HepG2 (cell line): ENCODE results near the gene CDH1. TPM values are rescaled to one million over a fixed set of nuclear protein-coding genes. Genes with fewer than 3 reads are reported as not detected.

Experiments used
- MYNN ChIP-seq: sonication (generic); formaldehyde crosslinking; IDR thresholded peaks from 2 replicates; pipeline ENCODE4 v1.4.0; 2020; ENCODE audit warnings: mild to moderate bottlenecking, low read depth, missing genetic modification reagents
- NCOR1 ChIP-seq: fragments of 200-600 bp; sonication (generic); IDR thresholded peaks from 2 replicates; pipeline ENCODE4 v1.7.0; 2017; ENCODE audit warnings: antibody characterized with exemption, low read length, borderline replicate concordance
- NFIC ChIP-seq: IDR thresholded peaks from 2 replicates; pipeline ENCODE4 v1.6.1; 2012; ENCODE audit warnings: mild to moderate bottlenecking, low read length, inconsistent platforms
- SMARCE1 ChIP-seq: fragments of 450-650 bp; IDR thresholded peaks from 2 replicates; pipeline ENCODE4 v1.6.1; 2017; ENCODE audit warnings: borderline replicate concordance
- TARDBP ChIP-seq: sonication (generic); formaldehyde crosslinking; IDR thresholded peaks from 2 replicates; pipeline ENCODE4 v1.8.0; 2022; ENCODE audit warnings: mild to moderate bottlenecking, missing genetic modification reagents
- ZNF180 ChIP-seq: sonication (generic); formaldehyde crosslinking; IDR thresholded peaks from 2 replicates; pipeline ENCODE4 v1.4.0; 2020; ENCODE audit warnings: low read depth, missing genetic modification reagents, borderline replicate concordance
- ZNF841 ChIP-seq: sonication (generic); formaldehyde crosslinking; IDR thresholded peaks from 2 replicates; pipeline ENCODE4 v1.8.1; 2023; ENCODE audit warnings: missing genetic modification reagents, borderline replicate concordance
- polyA plus RNA-seq, 8 experiments: library from polyadenylated mRNA; depleted of rRNA in 3 of 8; stranded (reverse) in 7 of 8; unstranded in 1 of 8; fragments of >200 nt; fragmentation: Illumina TruSeq in 4 of 8; extraction: Trizol in 4 of 8; gene quantifications; 2 replicates each; pipeline versions ENCODE4 v1.2.1 to v1.2.3, GENCODE V29; 2011 to 2016; ENCODE audit warnings: low read depth in 4 of 8, missing spikeins in 1 of 8, mixed read lengths in 1 of 8; ENCODE audit not compliant: insufficient read depth in 1 of 8
- total RNA-seq, 5 experiments: library from RNA; depleted of rRNA; stranded (reverse); fragments of >200 nt; fragmentation: Illumina TruSeq; extraction: Trizol; gene quantifications; 2 replicates each; pipeline ENCODE4 v1.2.3, GENCODE V29; 2016; ENCODE audit warnings: low read depth in 1 of 5
- TF ChIP-seq, protein P1 (sequence below): sonication (generic); formaldehyde crosslinking; IDR thresholded peaks from 2 replicates; pipeline ENCODE4 v1.4.0; 2020; ENCODE audit warnings: missing genetic modification reagents
- TF ChIP-seq, protein P2 (sequence below): sonication (generic); formaldehyde crosslinking; conservative IDR thresholded peaks from 2 replicates; pipeline ENCODE4 v1.4.0; 2020; ENCODE audit warnings: mild to moderate bottlenecking, missing genetic modification reagents, moderate library complexity
- TF ChIP-seq, protein P3 (sequence below): sonication (generic); formaldehyde crosslinking; conservative IDR thresholded peaks from 2 replicates; pipeline ENCODE4 v1.8.0; 2022; ENCODE audit warnings: mild to moderate bottlenecking, moderate library complexity, missing genetic modification reagents
- TF ChIP-seq, protein P4 (sequence below): sonication (generic); formaldehyde crosslinking; IDR thresholded peaks from 2 replicates; pipeline ENCODE4 v1.5.0; 2020; ENCODE audit warnings: mild to moderate bottlenecking, missing genetic modification reagents, borderline replicate concordance

CDH1 gene
- total and polyA plus RNA-seq, 2 of the 13 experiments (the other 11 are each of a cell fraction or from before 2014, with no cell fraction given): 0.95 to 9.8 TPM

DNA sequence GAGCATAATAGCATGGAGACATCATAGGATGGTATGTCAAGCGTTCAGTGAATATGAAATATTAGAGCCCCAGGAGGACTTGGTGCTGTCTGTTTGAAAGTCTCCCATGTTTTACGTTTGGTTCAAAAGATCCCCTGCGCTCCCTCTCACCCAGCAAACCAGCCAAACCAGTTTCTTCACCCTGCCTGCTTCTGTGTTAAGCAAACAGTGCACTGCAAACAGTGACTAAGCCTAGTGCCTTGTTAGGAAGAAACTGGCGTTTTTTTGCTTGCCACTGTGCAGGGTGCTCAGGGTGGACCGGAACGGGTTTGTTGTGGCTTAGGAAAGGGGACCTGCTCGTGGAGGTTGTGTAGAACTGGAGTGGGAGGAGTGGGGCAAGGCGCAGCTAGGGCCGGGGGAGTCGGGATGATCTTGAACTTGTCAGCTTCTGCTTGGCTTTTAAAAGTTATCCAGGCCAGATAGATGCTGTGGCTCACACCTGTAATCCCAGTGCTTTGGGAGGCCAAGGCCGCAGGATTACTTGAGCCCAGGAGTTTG lies 7.7 kb downstream of the CDH1 start (continued):
- TF ChIP-seq MYNN (CRISPR knock-in tag) (no peak), ZNF180 (CRISPR knock-in tag) (no peak), NFIC (peak; percentile 83), ZNF841 (CRISPR knock-in tag) (no peak), NCOR1 (peak; percentile 86; the same call in 1 of the 2 replicates), TARDBP (CRISPR knock-in tag) (peak; percentile 93; the same call in 1 of the 2 replicates), SMARCE1 (no peak; the same call in 1 of the 2 replicates)
- TF ChIP-seq, protein P1, sequence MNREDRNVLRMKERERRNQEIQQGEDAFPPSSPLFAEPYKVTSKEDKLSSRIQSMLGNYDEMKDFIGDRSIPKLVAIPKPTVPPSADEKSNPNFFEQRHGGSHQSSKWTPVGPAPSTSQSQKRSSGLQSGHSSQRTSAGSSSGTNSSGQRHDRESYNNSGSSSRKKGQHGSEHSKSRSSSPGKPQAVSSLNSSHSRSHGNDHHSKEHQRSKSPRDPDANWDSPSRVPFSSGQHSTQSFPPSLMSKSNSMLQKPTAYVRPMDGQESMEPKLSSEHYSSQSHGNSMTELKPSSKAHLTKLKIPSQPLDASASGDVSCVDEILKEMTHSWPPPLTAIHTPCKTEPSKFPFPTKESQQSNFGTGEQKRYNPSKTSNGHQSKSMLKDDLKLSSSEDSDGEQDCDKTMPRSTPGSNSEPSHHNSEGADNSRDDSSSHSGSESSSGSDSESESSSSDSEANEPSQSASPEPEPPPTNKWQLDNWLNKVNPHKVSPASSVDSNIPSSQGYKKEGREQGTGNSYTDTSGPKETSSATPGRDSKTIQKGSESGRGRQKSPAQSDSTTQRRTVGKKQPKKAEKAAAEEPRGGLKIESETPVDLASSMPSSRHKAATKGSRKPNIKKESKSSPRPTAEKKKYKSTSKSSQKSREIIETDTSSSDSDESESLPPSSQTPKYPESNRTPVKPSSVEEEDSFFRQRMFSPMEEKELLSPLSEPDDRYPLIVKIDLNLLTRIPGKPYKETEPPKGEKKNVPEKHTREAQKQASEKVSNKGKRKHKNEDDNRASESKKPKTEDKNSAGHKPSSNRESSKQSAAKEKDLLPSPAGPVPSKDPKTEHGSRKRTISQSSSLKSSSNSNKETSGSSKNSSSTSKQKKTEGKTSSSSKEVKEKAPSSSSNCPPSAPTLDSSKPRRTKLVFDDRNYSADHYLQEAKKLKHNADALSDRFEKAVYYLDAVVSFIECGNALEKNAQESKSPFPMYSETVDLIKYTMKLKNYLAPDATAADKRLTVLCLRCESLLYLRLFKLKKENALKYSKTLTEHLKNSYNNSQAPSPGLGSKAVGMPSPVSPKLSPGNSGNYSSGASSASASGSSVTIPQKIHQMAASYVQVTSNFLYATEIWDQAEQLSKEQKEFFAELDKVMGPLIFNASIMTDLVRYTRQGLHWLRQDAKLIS (CRISPR knock-in tag): 0 out of 2 replicates have a peak, but pooled peaks have one; percentile 33
- TF ChIP-seq, protein P2, sequence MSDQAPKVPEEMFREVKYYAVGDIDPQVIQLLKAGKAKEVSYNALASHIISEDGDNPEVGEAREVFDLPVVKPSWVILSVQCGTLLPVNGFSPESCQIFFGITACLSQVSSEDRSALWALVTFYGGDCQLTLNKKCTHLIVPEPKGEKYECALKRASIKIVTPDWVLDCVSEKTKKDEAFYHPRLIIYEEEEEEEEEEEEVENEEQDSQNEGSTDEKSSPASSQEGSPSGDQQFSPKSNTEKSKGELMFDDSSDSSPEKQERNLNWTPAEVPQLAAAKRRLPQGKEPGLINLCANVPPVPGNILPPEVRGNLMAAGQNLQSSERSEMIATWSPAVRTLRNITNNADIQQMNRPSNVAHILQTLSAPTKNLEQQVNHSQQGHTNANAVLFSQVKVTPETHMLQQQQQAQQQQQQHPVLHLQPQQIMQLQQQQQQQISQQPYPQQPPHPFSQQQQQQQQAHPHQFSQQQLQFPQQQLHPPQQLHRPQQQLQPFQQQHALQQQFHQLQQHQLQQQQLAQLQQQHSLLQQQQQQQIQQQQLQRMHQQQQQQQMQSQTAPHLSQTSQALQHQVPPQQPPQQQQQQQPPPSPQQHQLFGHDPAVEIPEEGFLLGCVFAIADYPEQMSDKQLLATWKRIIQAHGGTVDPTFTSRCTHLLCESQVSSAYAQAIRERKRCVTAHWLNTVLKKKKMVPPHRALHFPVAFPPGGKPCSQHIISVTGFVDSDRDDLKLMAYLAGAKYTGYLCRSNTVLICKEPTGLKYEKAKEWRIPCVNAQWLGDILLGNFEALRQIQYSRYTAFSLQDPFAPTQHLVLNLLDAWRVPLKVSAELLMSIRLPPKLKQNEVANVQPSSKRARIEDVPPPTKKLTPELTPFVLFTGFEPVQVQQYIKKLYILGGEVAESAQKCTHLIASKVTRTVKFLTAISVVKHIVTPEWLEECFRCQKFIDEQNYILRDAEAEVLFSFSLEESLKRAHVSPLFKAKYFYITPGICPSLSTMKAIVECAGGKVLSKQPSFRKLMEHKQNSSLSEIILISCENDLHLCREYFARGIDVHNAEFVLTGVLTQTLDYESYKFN (CRISPR knock-in tag): peak; percentile 100
- TF ChIP-seq, protein P3, sequence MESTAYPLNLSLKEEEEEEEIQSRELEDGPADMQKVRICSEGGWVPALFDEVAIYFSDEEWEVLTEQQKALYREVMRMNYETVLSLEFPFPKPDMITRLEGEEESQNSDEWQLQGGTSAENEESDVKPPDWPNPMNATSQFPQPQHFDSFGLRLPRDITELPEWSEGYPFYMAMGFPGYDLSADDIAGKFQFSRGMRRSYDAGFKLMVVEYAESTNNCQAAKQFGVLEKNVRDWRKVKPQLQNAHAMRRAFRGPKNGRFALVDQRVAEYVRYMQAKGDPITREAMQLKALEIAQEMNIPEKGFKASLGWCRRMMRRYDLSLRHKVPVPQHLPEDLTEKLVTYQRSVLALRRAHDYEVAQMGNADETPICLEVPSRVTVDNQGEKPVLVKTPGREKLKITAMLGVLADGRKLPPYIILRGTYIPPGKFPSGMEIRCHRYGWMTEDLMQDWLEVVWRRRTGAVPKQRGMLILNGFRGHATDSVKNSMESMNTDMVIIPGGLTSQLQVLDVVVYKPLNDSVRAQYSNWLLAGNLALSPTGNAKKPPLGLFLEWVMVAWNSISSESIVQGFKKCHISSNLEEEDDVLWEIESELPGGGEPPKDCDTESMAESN (CRISPR knock-in tag): peak; percentile 76
- TF ChIP-seq, protein P4, sequence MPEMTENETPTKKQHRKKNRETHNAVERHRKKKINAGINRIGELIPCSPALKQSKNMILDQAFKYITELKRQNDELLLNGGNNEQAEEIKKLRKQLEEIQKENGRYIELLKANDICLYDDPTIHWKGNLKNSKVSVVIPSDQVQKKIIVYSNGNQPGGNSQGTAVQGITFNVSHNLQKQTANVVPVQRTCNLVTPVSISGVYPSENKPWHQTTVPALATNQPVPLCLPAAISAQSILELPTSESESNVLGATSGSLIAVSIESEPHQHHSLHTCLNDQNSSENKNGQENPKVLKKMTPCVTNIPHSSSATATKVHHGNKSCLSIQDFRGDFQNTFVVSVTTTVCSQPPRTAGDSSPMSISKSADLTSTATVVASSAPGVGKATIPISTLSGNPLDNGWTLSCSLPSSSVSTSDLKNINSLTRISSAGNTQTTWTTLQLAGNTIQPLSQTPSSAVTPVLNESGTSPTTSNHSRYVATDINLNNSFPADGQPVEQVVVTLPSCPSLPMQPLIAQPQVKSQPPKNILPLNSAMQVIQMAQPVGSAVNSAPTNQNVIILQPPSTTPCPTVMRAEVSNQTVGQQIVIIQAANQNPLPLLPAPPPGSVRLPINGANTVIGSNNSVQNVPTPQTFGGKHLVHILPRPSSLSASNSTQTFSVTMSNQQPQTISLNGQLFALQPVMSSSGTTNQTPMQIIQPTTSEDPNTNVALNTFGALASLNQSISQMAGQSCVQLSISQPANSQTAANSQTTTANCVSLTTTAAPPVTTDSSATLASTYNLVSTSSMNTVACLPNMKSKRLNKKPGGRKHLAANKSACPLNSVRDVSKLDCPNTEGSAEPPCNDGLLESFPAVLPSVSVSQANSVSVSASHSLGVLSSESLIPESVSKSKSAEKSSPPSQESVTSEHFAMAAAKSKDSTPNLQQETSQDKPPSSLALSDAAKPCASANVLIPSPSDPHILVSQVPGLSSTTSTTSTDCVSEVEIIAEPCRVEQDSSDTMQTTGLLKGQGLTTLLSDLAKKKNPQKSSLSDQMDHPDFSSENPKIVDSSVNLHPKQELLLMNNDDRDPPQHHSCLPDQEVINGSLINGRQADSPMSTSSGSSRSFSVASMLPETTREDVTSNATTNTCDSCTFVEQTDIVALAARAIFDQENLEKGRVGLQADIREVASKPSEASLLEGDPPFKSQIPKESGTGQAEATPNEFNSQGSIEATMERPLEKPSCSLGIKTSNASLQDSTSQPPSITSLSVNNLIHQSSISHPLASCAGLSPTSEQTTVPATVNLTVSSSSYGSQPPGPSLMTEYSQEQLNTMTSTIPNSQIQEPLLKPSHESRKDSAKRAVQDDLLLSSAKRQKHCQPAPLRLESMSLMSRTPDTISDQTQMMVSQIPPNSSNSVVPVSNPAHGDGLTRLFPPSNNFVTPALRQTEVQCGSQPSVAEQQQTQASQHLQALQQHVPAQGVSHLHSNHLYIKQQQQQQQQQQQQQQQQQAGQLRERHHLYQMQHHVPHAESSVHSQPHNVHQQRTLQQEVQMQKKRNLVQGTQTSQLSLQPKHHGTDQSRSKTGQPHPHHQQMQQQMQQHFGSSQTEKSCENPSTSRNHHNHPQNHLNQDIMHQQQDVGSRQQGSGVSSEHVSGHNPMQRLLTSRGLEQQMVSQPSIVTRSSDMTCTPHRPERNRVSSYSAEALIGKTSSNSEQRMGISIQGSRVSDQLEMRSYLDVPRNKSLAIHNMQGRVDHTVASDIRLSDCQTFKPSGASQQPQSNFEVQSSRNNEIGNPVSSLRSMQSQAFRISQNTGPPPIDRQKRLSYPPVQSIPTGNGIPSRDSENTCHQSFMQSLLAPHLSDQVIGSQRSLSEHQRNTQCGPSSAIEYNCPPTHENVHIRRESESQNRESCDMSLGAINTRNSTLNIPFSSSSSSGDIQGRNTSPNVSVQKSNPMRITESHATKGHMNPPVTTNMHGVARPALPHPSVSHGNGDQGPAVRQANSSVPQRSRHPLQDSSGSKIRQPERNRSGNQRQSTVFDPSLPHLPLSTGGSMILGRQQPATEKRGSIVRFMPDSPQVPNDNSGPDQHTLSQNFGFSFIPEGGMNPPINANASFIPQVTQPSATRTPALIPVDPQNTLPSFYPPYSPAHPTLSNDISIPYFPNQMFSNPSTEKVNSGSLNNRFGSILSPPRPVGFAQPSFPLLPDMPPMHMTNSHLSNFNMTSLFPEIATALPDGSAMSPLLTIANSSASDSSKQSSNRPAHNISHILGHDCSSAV (CRISPR knock-in tag): no peak
